ENCODE data around the gene SMG5. TPM values are rescaled to one million over a fixed set of nuclear protein-coding genes. Genes with fewer than 3 reads are reported as not detected.

Gene SMG5
- total RNA-seq, 1 experiment from 2014 or later = 74.7 TPM

DNA sequence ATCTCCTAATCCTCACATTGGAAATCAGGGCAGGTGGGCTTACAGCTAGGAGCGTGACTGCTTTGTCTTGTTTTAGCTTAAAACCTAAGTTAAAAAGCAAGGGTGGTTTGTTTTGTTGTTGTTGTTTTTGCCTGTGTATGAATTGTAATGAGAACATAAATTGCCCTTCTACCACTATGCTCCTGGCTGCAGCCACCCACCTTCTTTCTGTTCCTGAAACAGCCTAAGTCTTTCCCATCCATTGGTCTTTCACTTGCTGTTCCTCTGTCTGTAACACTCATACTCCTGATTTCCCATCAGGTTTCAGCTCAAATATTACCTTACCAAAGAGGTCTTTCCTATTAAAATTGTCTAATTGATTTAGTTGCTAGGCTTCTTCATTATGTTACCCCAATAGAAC is 896 bp upstream of the SMG5 start:
- DNase-seq (ENCODE audit: extremely low read depth, low read depth) = no peak

DNA sequence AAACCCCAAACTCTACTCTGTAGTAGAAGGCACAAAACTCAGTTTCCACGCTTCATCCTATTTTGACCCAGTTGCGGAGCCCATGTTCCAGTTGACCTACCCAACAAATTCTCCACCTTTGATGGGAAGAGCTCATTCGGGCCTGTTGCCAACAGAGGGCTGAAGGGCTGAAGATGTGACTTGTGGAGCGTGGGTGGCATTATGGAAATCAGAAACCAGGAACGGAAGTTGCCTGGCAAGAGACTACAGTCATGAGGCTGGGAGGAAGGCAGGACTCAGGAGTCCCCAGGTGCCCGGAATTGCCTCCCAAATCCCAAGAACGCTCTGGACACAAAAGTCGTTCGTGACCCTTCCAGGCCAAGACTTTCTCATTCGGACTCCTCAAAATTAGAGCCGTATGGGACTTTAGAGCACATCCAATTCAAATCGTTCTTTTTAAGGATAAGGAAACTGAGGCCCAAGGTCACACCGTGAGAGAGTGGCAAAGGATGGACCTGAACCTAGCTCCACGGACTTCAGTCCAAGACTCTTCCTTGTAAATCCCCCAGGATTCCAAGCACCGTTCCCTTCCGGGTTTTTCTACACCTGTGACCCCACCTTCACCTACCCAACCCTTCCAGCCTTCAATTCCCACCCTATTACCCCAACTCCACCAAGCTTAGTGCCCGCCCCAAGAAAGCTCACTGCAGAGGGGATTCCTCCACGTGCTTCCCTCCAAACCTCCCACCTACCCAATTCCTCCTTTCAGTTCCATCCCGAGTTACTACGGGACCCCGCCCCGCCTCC is 739 bp downstream of the SMG5 start:
- DNase-seq (ENCODE audit: extremely low read depth, low read depth) = no peak

DNA sequence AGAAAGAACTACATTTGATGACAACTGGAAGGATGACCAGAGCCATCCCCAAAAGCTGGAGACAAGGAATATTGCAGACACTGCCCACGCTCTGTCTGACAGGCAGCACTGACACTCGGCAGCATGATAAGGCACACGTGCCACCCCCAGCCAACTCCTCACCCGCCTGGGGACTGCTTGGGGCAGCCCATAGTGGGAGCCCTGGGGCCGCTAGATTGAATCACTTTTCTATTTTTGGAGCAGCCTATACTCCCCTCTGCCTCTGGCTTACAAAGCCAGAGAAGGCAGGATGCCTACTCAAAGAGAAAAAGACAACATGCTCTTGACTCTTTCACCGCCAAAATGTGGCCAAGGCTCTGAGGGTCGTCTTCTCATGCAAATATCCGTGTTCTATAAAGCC is 1.3 kb downstream of the SMG5 start:
- no peak for DNase-seq (ENCODE audit: extremely low read depth, low read depth)

DNA sequence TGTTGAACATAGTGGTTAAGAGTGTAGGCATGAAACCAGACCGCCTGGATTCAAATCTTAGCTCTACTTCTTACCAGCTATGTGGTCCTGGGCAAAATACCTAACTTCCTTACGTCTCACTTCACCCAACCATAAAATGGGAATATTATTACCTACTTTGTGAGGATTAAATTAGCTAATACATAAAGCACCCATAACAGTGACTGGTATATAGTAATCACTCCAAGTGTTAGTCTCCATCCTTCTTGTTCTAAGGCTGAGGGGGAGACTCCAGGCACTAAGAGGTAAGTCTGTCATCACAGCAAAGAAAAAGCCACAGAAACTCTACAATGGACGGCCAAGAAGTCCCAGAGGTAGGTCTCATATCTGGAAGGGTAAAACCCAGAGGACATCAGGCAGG is 2.8 kb downstream of the SMG5 start:
- DNase-seq (ENCODE audit: extremely low read depth, low read depth) = no peak

DNA sequence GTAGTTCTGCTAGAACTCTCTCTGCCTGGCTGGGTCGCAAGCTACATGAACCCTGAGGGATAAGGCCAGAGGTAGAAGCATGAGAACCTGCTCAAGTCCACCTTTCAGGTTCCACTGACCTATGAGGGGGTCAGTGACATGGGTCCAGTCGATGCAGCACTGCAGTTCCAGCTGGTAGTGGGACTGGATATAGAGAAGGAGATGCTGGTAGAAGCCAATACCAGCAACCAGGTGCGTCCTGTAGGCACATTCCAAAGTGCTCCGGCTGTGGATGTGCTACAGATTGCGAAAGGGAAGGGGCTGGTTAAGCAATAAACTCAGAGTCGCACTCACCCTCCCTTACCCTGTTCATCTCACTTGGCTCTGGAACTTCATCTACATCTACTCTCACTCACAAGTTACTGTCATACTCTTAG is 5.7 kb downstream of the SMG5 start:
- DNase-seq (ENCODE audit: extremely low read depth, low read depth) = no peak

DNA sequence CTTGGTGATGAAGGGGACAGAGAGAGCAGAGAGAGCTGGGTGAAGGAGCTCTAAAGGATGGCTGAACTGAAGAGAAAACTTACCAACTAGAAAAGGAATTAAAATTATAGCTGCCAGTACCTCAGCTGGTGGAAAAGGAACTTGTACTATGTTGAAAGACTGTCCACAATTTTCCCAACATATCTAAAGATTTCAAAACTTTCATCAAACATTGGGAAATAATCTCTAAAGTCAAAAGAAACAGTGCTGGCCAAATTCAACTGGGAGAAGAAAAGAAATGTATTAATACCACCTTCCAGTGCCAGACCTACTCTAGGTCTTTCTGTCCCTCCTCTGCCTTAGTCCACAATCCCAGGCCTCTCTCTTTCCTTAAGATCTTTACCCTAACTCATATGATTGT is 6.1 kb downstream of the SMG5 start:
- DNase-seq (ENCODE audit: extremely low read depth, low read depth) = no peak

DNA sequence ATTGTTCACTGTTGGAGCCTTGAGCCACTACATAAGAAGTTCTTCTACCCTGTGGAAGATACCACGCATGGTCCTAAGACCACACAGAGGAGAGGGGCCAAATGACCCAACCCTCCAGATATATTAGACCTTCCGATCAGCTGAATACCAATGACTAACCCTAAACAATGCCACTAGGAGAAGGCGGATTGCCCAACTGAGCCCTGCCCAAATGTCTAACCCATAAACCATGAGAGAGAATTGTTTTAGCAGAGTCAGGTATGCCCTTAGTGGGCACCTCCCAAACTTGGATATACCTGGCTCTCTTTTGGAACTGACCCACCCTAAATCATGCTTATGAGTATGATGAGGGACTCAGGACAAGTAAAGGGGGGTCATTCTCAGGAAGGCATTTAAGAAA is 12.3 kb downstream of the SMG5 start:
- DNase-seq (ENCODE audit: extremely low read depth, low read depth) = no peak

DNA sequence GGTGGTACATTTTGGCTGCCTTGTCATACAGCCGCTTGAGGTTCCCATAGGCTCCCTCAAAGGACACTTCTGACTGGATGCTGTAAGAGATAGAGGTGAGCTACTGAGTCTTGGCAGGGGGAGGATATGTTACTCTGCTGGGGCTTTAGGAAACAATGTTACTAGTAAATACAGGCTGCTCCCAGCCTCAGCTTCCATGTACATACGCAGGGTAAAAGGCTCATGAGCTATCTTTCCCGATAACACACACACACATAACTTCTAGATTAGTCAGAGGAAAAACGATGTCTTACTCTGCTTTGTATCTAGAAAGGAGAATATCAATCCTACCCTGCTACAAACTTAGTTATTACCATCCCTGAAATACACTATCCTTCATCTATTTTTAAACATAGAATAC is 14.3 kb downstream of the SMG5 start:
- no peak for DNase-seq (ENCODE audit: extremely low read depth, low read depth)

DNA sequence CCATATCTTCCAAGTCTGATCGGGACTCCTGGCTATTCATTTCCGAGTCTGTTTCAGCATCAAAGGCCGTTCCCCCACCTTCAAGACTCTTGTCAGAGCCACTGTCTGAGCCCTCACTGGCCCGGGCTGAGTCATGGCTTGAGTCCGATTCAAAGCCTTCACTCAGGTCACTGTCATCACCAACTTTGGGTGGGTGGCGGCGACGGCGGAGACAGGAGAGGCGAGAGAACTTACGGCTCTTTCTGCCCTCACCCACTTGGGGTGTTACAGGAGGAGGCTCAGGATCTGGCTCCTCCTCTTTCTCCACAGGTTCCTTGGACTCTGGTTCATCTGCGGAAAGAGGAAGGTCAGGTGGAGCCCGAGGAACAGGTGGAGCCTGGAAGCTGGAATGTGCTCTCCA is 16.6 kb downstream of the SMG5 start:
- DNase-seq (ENCODE audit: extremely low read depth, low read depth) = no peak

DNA sequence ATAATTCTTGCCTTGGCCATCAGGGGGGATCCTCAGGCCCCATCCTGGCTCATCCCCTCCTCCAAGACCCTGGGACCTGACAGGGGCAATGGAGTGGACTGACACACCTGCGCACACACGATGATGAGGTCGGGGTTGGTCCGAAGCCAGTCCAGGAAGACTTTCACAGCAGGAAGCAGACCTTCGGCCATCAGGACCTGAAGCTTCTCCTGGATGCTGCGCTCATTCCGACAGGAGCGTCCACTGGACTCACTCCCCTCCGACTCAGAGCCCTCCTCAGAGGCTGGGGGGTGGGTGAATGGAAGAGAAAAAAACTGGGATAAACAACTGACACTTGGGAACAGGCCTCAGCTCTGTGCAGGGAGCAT is 19.4 kb downstream of the SMG5 start:
- DNase-seq (ENCODE audit: extremely low read depth, low read depth) = no peak

DNA sequence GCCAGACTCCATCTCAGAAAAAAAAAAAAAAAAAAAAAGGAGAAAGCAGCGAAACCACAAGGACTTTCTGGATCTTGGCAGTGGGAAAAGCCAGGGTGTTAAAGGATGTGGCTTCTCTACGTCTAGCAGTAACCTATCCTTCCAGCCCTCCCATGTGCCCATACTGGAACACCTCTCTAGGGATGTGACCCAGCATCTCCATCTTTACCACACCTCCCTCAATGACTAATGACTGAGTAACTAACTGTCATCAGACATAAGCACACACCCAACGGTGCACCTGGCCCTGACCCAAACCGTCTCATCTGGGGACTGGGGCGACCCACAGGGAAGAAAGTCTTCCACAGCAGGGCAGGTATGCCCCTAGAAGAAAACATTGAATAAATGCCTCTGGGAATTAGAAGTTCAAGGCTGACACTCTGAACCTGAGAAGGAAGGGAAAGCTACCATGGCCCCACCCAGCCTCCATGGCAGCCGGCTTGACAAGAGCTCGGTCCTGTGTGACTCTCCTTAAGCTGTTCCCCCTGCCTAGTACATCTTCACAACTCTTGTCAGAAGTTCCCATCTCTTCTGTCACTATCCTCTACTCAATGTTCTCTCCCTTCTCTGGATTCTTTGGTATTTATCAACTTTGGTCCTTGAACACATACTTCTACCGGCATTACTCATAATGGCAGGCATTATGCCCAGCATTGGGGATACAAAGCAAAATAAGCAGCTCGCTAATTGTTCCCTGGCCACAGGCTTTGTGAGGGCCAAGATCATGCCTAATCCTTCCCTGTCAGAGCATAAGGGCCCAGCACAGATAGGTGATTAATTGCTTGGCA is 20.0 kb downstream of the SMG5 start:
- no peak for DNase-seq (ENCODE audit: extremely low read depth, low read depth)

DNA sequence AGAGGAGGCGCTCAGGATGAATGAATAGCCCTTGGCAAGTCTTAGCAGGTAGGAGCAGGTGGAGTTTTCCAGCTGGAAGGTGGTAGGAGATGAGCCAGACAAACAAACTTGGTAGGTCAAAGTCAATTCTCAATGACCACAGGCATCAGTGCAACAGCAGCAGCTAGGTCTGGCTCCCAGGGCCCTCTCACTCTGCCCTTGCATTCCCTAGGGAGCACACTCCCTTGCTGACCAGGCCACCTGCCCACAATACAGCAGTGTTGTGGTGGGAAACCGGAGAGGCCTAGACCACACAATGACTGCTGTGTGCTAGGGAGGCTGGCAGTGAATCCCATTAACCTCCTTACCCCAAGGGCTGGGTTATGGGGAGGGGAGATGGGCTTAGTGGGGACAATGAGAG is 21.7 kb downstream of the SMG5 start:
- DNase-seq (ENCODE audit: extremely low read depth, low read depth) = no peak

DNA sequence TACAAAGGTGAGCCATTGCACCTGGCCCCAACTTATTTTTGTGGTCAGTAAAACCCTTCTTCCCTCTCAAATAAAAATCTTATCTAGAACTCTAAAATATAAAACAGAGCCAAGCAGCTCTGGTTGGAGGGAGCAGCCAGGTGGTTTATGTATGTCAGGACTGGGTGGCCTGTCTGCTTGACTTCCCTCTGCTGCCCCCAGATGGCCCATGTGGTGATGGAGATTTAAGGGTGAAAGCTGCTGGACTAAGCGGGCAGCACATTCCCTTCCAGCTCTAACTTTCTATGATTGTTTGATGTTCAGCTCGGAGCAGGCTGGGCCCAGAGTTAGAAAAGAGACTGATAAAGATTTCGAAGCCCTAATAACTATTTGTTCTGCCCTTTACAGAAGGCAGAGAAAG is 22.8 kb downstream of the SMG5 start:
- DNase-seq (ENCODE audit: extremely low read depth, low read depth) = no peak

DNA sequence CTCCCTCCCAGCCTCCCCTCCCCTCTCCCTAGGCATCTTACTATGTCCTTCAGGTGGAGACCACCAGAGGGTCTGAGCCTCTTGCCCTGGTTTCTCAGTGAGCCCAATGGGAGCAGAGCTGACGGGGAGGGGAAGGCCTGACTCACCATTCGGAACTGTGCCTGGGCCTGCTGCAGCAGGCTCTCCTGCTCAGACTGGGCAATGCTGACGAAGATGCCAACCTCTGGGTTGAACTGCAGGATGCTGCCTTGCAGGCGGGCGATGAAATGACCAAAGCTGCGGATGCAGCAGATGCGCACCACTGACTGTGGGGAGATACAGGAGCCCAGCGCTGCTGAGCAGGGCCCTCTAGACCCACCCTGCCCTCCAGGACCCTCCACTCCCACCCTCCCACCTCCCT is 23.8 kb downstream of the SMG5 start:
- DNase-seq (ENCODE audit: extremely low read depth, low read depth) = no peak

DNA sequence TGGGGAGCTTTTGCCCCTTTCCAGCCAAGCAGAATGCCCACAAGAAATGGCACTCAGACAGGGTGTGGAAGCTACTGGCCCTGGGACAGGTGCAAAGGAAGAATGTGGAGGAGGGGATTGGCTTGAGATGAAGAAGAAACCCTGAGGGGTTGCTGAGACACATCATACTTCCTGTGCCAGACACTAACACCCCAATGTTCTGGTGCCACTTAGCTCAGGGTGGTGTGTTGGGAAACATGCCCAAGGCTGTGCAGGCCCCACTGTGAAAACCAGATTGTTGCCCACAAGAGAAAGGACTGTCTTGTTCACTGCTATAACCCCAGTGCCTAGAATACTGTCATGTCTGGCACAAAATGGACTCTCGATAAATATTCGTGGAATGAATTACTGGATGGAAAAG is 24.9 kb downstream of the SMG5 start:
- DNase-seq (ENCODE audit: extremely low read depth, low read depth) = no peak

DNA sequence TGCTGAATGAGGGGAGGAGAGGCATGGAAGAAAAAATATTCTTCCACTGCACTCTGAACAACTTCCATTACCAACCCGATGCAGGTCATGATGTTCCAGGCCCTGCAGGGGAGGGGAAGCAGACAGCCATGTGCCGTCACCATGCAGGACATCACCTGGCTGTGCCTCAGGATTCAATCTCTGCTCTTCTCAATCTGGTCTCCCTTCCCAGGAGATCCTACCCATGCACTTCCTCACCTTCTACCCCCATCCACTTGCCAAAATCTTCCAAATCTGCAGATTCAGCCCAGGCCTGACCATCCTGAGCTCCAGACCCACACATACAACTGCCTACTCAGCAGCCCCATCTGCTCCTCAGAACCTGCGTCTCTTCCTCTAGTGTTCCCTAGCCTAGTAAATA is 29.0 kb downstream of the SMG5 start:
- DNase-seq (ENCODE audit: extremely low read depth, low read depth) = no peak

DNA sequence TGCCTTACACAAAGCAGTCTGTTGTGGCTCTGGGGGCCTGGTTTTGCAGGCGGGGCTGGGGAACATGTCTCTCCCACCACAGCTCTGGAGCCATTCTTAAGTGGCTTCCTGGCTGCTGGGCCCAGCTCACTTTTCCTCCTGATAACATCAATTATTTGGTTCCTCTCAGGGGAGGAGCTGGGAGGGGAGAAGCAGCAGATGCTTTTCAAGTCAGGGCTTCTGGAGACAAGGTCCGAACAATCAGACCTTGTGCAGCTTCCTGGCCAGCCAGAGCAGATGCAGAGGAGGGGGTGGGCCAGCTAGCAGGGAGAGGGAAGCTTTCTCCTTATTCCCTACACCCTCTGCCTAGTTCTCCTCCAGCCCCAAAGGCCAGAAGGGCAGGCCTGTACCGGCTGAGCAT is 31.1 kb downstream of the SMG5 start:
- no peak for DNase-seq (ENCODE audit: extremely low read depth, low read depth)

DNA sequence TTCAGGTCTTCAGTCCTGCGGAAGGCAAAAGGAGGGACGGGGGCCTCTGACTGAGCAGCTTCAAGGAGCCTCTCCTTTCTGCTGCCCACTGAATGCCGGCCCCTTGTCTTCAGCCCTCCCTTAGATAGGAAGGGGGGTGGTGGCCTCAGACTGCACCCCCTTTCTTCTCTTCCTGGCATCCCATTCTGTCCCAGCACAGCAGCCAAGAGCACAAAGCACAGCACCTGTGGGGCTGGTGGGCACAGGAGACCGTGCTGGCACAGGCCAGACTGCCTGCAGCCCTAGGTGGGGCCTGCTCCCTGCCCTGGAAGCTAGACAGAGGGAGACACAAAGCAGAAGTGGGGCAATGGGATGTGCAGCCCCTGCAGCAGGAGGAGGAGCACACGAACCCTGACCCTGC is 33.0 kb downstream of the SMG5 start:
- no peak for DNase-seq (ENCODE audit: extremely low read depth, low read depth)

DNA sequence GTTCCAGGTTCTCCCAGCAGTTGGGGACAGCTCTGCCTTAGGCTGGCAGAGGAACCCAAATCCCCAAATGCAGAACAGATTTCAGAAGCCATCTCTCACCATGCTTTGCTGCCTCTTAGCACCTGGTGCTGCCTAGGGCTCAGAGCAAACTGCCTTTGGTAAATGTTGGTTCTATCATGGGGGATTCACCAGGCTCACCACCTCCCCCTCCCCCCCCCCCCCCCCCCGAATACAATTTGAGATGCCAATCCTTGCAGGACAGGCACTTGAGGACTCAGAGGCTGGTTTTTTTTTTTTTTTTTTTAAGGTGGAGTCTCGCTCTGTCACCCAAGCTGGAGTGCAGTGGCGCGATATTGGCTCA is 34.3 kb downstream of the SMG5 start:
- DNase-seq (ENCODE audit: extremely low read depth, low read depth) = no peak

DNA sequence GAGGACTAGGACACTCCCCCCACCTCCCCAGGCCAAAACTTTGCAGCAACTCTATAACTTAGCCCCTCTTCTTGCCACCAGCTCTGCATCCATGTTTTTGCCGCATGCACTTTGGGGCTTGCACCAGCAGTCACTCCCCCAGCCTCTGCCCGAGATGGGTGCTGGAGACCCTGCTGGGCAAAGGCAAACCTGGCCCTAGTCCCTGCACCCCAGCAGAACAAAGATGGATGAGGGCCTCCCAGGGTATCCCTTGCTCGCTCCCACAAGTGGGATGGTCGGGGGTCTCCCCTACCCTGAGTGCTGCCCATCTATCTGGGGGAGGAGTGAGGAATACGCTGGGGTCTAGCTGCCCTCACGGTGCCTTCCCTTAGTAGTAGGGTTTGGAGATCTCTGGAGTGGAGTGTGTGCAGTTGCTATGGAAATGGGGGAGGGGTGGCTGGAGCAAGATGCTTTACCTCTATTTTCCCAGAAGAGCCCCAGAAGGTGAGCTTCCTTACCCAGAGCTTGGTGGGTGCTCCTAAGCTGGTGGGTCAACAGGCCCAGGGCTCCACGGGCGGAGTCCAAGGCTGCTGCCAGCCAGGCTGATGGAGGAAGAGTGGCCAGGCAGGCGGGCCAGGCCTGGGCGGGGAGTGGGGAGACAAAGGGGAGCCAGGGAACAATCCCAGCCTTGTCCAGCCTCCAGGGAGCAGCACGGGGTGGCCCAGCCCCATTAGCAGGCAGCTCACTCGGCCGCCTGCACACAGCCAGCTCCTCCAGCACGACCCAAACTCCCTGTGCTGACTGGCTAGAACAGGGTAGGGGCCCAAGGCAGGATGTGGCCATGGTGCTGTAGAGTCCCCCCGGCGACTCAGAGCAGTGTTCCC is 34.9 kb downstream of the SMG5 start, which contains the start of gene PAQR6:
Gene PAQR6, minus strand, starts transcription at position 597 of the 863 bp plus-strand sequence. CDS start 1,325 bp downstream, outside the sequence.
- DNase-seq (ENCODE audit: extremely low read depth, low read depth) = no peak

DNA sequence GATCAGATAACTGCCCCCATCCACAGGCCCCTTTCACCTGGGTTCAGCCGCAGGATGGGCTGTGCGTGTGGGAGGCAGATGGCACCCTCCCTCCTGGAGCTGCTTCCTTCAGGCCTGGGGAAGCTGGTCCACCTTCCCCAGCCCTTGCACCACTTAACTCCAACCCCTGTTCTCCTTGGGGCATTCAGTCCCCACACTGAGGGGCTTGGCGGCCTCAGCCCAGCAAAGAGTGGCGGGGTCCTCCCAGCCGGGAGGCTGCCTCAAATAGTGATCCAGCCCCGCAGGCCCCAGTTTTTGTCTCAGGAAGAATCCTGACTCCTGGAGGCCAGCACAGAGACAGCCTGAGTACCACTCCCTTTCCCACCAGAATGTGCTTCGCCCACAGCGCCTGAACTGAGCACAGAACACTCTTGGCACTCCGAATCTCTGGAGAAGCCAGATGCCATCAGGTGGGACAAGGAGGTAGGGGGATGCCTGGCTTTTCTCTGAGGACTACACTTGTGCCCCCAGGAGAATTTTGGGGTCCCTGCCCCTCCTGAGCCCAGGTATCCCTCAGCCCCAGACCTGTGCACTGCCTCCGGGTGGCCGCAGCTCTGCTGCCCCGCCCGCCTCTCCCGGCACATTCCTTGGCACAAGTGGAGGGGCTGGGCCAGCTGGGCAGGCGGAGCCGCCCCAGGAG is 35.7 kb downstream of the SMG5 start:
- DNase-seq (ENCODE audit: extremely low read depth, low read depth) = no peak
